AG04449 (cell line): Measurements from ENCODE around the gene PPP2R1B.

ENCODE experiments used
- CTCF ChIA-PET: fragments of 350-600 bp; formaldehyde crosslinking; extraction: SDS; loops from one replicate; lab custom pipeline; 2021; ENCODE audit warnings: antibody characterized with exemption; lab: Yijun Ruan, JAX
- POLR2A ChIA-PET: fragments of 400-600, 350-600 bp; formaldehyde crosslinking; extraction: SDS; loops from one replicate; lab custom pipeline; 2020; ENCODE audit warnings: antibody characterized with exemption, inconsistent platforms; lab: Yijun Ruan, JAX
- DNase-seq: peaks from one replicate; pipeline ENCODE4 v3.0.0-alpha.2; 2010; ENCODE audit warnings: low read depth, low spot score
- H3K4me3 ChIP-seq: 2 replicates; pipeline ENCODE4 v1.5.1; 2011; ENCODE audit warnings: low read depth, mild to moderate bottlenecking, control low read depth, low read length
- TF ChIP-seq, protein P1 (sequence below): IDR thresholded peaks from one replicate; pipeline ENCODE4 v1.5.1; 2011; ENCODE audit warnings: mild to moderate bottlenecking, moderate library complexity, low read length, control low read depth, inconsistent platforms; ENCODE audit not compliant: insufficient read depth; ENCODE audit errors: missing control alignments

PPP2R1B gene

DNA sequence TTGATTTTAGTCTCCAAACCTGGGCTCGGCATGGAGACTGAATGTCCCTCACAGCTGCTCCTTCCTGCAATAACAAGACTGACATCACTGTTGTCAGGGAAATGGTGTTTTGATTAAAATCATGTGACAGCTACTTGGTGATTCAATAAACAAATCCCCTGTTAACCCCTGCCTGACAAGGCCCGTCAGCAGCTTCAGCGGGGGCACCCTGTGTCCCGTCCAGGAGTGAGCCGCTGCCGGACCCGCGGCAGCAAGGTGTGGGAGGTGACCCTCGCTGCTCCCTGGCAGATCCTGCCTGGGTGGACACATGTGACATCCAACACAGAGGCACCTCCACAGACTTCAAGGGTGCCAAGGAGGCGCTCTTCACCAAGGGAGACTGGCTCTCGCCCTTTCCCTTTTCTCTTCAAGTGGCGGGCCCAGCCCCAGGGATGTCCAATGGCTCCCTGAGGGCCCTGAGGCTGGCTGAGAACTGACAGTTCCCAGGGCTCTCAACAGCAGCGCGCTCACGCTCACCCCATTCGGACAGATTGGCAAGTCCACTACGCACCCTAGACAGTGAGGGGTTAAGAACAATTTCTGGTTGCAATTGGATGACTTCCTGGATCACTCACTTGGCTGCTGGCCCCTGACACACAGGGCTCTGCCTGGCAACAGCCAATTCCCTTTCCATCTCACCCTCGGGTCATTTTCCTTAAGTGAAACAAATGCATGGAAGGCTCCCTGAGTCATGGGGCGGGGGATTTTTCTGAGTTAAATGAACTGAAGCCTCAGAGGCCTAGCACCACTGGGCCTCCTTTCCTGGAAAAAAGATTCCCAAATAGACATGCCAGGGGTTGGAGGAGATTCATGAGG, 30.7 kb downstream of the PPP2R1B start:
- DNase-seq, result peak; percentile 93
- ChIA-PET POLR2A (interaction anchor here (0.6 kb wide), 2 partner anchors 204 to 217 kb away, joined by 3 read pairs; no protein-coding TSS in a partner anchor), CTCF (interaction anchor here (1.0 to 2.8 kb wide), 8 partner anchors 9 to 281 kb away, joined by 3 to 22 read pairs (median 3); no protein-coding TSS in a partner anchor)
- TF ChIP-seq, protein P1, sequence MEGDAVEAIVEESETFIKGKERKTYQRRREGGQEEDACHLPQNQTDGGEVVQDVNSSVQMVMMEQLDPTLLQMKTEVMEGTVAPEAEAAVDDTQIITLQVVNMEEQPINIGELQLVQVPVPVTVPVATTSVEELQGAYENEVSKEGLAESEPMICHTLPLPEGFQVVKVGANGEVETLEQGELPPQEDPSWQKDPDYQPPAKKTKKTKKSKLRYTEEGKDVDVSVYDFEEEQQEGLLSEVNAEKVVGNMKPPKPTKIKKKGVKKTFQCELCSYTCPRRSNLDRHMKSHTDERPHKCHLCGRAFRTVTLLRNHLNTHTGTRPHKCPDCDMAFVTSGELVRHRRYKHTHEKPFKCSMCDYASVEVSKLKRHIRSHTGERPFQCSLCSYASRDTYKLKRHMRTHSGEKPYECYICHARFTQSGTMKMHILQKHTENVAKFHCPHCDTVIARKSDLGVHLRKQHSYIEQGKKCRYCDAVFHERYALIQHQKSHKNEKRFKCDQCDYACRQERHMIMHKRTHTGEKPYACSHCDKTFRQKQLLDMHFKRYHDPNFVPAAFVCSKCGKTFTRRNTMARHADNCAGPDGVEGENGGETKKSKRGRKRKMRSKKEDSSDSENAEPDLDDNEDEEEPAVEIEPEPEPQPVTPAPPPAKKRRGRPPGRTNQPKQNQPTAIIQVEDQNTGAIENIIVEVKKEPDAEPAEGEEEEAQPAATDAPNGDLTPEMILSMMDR, result no peak
- H3K4me3 ChIP-seq, result peak overlapping the region; percentile 46

DNA sequence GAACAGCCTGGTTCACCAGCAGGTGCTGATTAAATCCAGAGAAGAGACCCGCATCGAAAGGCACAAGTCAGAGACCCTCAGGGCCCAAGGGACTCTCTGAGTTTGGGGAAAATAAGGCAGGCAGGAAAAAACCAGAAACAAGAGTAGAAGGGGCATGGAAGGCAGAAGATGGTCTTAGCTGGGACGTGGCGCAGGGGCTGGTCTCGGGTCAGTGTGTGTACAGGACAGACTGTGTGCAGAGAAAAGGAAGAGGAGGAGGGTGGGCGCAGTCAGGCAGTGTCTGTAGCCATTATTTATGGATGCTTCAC, 31.3 kb downstream of the PPP2R1B start:
- POLR2A ChIA-PET, result interaction anchor here (0.6 kb wide), 2 partner anchors 204 to 217 kb away, joined by 3 read pairs; no protein-coding TSS in a partner anchor
- TF ChIP-seq, protein P1, result no peak
- CTCF ChIA-PET, result interaction anchor here (1.1 to 2.8 kb wide), 6 partner anchors 10 to 280 kb away, joined by 3 to 22 read pairs (median 3); no protein-coding TSS in a partner anchor
- no peak overlapping the region for H3K4me3 ChIP-seq
- no peak for DNase-seq

DNA sequence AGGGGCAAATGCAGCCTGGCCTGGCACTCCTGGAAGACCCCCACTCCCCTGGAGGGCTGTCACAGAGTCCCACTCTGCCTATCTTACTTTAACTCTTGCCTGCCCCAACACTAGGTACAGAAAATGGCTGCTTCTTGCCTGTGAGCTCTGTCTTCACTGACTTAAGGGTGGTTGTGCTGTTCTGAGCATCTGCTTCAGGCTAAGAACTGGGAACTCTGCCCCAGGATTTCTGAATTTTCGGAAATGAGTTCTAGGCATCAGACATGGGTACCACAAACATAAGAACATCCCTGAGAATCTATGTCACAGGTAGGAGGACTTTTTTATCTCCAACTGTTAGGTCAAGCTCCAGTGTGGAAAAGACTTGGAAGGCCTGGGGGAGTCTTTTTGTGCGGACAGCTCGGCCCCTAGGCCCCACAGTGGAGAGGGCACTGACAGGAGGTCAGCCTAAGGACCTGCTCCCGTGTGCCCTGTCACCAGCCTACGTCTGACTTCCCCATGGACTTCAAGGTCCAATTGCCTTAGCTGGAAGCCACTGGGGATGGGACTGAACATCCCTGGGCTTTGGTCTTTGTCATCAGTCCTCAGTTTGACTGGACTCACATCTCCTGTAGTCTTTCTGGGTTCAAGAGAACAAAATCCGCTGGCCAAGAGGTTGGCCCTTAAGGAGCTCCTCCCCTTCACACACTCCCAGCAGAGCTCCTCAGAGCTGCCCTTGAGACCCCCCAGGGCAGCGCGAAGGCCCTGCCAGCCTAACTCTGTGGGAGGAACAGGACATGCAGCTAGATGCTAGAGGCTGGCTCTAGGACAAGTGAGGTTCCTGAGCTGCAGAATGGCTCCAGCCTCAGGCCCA, 31.9 kb downstream of the PPP2R1B start:
- TF ChIP-seq, protein P1, result no peak
- no peak for DNase-seq
- ChIA-PET POLR2A (interaction anchor here (0.6 to 1.2 kb wide), 2 partner anchors 11 to 203 kb away, joined by 3 read pairs; no protein-coding TSS in a partner anchor), CTCF (interaction anchor here (1.1 to 2.8 kb wide), 7 partner anchors 10 to 280 kb away, joined by 3 to 22 read pairs (median 3); no protein-coding TSS in a partner anchor)
- H3K4me3 ChIP-seq, result no peak overlapping the region

DNA sequence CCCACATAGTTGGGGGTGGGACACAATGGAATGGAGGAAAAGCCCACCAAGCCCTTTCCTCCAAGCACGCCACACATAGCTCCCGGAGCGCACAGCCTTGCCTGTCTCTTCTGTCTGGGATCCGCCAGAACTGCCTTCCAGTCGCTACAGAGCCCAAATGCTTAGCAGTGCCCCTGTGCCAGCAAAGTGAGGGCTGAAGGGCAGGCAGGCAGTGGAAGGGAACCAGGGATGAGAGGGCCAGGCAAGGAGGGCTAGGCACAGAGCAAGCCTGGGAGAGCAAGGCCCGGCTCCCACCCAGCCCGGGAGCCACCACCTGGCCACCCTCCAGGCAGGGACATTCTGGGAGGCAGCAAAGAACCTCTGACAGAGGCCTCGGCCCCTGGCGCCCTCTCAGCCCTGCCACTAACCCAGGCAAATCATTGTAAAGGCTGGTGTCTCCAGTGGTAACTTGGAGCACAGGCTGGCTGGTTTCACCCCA, 32.5 kb downstream of the PPP2R1B start:
- TF ChIP-seq, protein P1, result no peak
- POLR2A ChIA-PET, result interaction anchor here (0.7 to 1.2 kb wide), 2 partner anchors 10 to 14 kb away, joined by 3 to 4 read pairs; no protein-coding TSS in a partner anchor
- CTCF ChIA-PET, result interaction anchor here (0.8 to 2.8 kb wide), 7 partner anchors 12 to 129 kb away, joined by 3 to 22 read pairs (median 5); no protein-coding TSS in a partner anchor
- H3K4me3 ChIP-seq, result no peak overlapping the region
- no peak for DNase-seq

DNA sequence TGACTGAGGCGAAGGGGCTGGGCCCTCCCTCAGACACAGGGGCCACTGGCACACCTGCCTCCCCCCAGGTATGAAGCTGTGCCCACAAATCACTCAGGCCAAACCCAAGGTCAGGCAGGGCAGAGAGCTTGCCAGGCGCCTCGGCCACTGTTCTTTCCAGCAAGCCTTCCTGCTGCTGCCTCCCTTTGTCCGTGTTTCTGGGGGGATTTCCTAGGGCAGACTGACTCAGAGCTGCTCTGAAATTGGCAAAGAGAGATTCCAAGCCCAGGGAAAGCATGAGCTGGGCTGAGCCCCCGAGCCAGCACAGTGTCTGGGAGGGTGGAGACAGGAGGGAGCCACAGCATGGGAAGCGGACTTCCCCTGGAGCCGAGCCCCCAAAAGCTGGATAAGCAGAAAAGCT, 33.2 kb downstream of the PPP2R1B start:
- ChIA-PET POLR2A (interaction anchor here (0.7 to 1.2 kb wide), 2 partner anchors 10 to 14 kb away, joined by 3 to 4 read pairs; no protein-coding TSS in a partner anchor), CTCF (interaction anchor here (0.7 to 2.8 kb wide), 10 partner anchors 11 to 145 kb away, joined by 3 to 22 read pairs (median 5); no protein-coding TSS in a partner anchor)
- H3K4me3 ChIP-seq, result no peak overlapping the region
- no peak for DNase-seq
- TF ChIP-seq, protein P1, result no peak
